NCI-H226 (cell line): Measurements from ENCODE around the gene CCDC200.
"Not testable (repeated sequence)": the region's sequence is repeated elsewhere in the genome, so short reads cannot be mapped to it uniquely, and the experiment has no call there.

ENCODE experiments used
- DNase-seq: peaks from one replicate; pipeline ENCODE4 v3.0.0-alpha.2; 2015

CCDC200 gene

DNA sequence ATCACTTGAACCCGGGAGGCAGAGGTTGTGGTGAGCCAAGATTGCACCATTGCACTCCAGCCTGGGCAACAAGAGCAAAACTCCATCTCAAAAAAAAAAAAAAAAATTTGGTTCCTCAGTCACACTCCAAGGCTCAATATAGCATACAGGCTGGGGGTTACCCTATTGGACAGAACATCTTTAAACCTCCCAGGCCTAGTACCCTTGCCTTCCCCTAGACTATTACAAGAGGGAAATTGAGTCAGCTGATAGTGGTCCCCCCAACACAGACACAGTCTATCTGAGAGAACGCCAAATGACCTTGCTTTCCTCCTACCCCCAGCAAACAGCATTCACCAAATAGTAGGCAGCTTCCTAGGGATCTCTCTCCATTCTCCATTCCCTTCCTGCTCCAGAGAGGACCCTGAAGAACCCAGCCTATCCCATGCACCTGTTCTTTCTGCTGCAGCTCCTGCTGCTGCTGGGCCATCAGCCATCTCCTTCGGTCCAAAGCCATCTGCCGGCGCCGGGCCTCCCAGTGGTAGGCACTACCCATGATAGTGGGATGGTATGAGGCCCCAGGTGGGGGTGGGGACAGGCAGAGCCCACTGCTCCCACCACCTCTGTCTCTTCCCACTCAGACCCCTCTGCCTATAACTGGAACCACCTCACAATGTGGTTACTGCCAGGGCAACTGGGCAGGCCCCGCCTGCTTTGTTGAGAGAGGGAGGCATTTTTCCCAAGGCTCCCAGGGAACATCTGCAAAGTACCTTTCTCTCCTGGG lies at the start of gene CCDC200:
Gene CCDC200, minus strand, starts transcription at position 604 of the 763 bp plus-strand sequence. Its CDS starts 69 bp downstream, at position 535.
- DNase-seq = not testable (repeated sequence)

DNA sequence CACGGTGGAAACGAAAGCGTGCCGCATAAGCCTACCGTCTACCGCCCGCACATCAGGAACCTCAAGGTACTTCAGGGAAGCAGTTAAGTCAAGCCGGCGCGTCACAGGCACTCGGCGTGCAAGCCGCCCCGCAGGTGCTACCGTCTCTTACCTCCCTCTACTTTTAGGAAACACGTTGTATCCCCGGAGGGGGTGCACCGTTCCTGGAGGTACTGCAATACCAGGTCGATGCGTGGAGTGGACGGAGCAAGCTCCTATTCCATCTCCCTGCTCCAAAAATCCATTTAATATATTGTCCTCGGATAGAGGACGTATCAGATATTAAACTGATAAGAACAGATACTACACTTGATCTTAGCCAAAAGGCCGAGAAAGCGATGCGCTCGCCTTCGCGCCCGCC lies 44.5 kb upstream of the CCDC200 start:
- not testable (repeated sequence) for DNase-seq

GRCh38 chr17:43272483-43272882 lies 44.1 kb upstream of the CCDC200 start:
- not testable (repeated sequence) for DNase-seq

DNA sequence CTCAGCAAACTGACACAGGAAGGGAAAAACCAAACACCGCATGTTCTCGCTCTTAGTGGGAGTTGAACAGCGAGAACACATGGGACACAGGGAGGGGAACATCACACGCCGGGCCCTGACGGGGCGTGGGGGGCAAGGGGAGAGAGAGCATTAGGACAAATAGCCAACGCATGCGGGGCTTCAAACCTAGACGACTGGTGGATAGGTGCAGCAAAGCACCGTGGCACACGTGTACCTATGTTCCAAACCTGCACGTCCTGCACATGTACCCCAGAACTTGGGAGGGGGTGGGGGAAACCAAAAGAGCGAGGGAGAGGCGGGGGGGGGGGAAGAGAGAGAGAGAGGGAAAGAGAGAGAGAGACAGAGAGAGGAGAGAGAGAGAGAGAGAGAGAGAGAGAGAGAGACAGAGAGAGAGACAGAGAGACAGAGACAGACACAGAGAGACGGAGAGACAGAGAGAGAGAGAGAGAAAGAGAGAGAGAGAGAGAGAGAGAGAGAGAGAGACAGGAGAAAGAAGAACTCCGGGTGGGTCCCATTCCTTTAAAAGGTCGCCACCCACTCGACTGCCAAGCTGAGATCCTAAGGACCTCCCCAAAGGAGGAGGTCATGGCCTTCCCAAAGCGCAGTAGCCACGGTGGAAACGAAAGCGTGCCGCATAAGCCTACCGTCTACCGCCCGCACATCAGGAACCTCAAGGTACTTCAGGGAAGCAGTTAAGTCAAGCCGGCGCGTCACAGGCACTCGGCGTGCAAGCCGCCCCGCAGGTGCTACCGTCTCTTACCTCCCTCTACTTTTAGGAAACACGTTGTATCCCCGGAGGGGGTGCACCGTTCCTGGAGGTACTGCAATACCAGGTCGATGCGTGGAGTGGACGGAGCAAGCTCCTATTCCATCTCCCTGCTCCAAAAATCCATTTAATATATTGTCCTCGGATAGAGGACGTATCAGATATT lies 42.4 kb upstream of the CCDC200 start:
- not testable (repeated sequence) for DNase-seq

DNA sequence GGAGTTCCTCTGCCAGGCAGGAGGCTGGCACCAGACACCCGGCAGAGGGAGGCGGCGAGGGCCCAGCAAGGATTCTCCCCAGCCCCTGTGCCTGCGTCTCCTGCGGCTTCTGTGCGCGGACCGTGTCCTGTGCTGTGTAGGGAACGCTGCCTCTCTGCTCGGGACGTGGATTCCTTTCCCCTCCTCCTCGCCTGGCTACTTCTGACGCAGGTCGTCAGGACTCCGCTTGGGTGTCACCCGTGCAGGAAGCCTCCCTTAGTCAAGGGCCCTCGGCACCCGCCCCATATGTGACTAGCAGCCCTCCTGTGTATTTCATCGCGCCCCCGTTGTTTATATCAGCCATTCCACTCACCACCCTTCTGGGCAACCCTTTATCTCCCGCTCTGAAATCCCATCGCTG lies 18.0 kb upstream of the CCDC200 start:
- DNase-seq = not testable (repeated sequence)

GRCh38 chr17:43240596-43241352 lies 12.4 kb upstream of the CCDC200 start:
- DNase-seq = not testable (repeated sequence)

DNA sequence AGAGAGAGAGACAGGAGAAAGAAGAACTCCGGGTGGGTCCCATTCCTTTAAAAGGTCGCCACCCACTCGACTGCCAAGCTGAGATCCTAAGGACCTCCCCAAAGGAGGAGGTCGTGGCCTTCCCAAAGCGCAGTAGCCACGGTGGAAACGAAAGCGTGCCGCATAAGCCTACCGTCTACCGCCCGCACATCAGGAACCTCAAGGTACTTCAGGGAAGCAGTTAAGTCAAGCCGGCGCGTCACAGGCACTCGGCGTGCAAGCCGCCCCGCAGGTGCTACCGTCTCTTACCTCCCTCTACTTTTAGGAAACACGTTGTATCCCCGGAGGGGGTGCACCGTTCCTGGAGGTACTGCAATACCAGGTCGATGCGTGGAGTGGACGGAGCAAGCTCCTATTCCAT lies 11.2 kb upstream of the CCDC200 start:
- not testable (repeated sequence) for DNase-seq

DNA sequence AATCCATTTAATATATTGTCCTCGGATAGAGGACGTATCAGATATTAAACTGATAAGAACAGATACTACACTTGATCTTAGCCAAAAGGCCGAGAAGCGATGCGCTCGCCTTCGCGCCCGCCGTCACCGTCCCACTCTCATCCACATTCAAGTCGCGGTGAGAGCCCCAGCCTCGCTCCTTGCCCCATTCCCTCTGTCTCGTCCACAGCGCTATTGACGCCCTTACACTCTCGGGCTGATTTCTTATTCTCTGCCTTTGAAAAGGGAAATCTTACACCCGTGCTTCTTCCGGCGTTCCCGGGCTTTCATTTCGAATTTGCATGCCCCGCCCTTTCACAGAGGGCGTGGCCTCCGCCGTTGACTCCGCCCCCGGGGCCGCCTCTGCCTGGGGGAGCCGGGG lies 5.5 kb upstream of the CCDC200 start, which contains the start of gene RNU2-1:
Gene RNU2-1, minus strand, starts transcription at position 101 of the 400 bp plus-strand sequence.
- DNase-seq = not testable (repeated sequence)

DNA sequence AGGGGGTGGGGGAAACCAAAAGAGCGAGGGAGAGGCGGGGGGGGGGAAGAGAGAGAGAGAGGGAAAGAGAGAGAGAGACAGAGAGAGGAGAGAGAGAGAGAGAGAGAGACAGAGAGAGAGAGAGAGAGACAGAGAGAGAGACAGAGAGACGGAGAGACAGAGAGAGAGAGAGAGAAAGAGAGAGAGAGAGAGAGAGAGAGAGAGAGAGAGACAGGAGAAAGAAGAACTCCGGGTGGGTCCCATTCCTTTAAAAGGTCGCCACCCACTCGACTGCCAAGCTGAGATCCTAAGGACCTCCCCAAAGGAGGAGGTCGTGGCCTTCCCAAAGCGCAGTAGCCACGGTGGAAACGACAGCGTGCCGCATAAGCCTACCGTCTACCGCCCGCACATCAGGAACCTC lies 4.8 kb upstream of the CCDC200 start:
- DNase-seq = not testable (repeated sequence)

DNA sequence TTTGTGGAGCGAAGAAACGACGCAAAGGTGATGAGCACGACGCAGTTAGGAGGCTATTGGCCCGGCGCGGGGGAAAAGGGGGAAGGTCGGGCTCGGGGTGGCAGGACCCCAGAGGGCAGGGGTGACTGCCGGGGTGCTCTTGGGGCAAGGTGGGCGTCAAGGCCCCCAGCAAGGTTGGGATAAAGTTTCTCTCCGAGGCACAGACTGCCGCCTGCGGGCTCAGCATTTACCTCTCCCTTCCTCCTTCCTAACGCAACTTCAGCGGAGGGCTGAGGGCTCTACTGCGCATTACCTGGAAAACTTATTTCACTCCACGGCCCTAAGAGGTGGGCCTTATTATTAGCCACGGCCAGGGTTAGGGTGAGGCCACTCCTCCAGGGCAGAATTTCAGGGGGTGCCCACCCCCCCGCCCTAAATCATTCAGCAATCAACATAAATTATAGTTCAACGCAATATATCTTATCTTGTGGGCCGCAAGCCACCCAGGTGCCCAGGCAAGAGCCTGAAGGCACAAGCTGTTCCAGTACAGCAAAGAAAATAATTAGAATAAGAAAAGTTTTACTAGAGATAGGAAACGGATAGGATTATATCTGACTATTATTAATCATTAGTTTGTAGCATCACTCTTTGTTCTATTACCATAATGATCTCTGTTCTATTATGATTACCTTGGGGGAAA lies 3.7 kb upstream of the CCDC200 start:
- not testable (repeated sequence) for DNase-seq

GRCh38 chr17:43231205-43232020 lies 3.0 kb upstream of the CCDC200 start:
- DNase-seq = not testable (repeated sequence)

DNA sequence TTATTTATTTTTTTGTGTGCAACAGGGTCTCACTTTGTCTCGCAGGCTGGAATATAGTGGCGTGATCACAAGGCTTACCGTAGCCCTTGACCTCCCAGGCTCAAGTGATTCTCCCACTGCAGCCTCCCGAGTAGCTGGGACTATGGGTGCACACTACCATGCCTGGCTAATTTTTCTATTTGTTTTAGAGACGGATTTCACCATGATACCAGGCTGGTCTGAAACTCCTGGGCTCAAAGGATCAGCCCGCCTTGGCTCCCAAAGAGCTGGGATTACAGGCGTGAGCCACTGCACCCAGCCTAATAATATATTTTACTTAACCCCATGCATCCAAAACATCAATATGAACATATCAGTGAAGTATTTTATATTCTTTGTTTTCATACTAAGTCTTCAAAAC lies 2.0 kb downstream of the CCDC200 start:
- no peak for DNase-seq

DNA sequence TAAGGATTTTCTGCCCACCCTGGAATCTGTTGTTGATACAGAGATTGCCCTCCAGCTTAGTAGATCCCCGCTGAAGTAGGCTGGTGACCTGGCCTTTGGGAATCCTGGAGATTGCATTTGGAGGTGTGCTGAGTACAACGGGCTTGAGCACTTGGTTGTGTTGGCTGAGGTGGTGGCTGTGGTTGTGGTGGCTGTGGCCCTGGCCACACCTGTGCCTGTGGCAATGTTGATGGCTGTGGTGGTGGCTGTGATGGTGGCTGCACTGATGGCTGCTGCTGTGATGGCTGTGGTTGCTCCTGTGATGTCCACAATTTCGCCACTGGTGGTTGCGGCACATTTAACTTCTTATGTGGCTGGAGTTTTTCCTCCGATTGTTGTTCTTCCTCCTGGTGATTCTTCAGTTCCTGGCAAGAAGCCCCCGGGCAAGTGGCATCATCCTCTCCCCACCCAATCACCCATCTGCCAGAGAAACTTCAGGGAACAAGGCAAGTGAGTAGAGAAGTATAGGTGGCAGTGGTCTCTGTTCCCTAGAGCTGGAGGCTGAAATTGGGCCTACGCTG lies 4.2 kb downstream of the CCDC200 start:
- DNase-seq = no peak

- no peak for DNase-seq
Measured at GRCh38 chr17:43220511-43221125, 7.8 kb downstream of the CCDC200 start.

- DNase-seq = no peak
Measured at GRCh38 chr17:43219746-43220380, 8.6 kb downstream of the CCDC200 start.

GRCh38 chr17:43219001-43219400 lies 9.4 kb downstream of the CCDC200 start:
- DNase-seq = no peak

- no peak for DNase-seq
Measured at GRCh38 chr17:43217614-43218087, 10.8 kb downstream of the CCDC200 start.

GRCh38 chr17:43216762-43217613 lies 11.4 kb downstream of the CCDC200 start:
- no peak for DNase-seq

- DNase-seq = no peak
Measured at GRCh38 chr17:43216369-43216761, 12.1 kb downstream of the CCDC200 start.
